Chondrocyte (in vitro differentiated cells): ENCODE measurements around the gene ABCC3. TPM values are rescaled to one million over a fixed set of nuclear protein-coding genes. Genes with fewer than 3 reads are reported as not detected.

Experiments used
- DNase-seq: peaks from one replicate; pipeline ENCODE4 v3.0.0; 2021; ENCODE audit warnings: mixed read lengths, low spot score
- H3K27ac Mint-ChIP-seq: one replicate; pipeline ENCODE4 v1.8.0; 2021; ENCODE audit warnings: mild to moderate bottlenecking, moderate library complexity, mixed read lengths; ENCODE audit not compliant: unreplicated experiment
- H3K27me3 Mint-ChIP-seq: 2 replicates; pipeline ENCODE4 v1.8.0; 2021; ENCODE audit warnings: low read depth, mixed read lengths
- H3K36me3 Mint-ChIP-seq: 2 replicates; pipeline ENCODE4 v1.8.0; 2021; ENCODE audit warnings: low read depth, mixed read lengths
- H3K4me1 Mint-ChIP-seq: 2 replicates; pipeline ENCODE4 v1.8.0; 2021; ENCODE audit warnings: low read depth, mild to moderate bottlenecking, mixed read lengths
- H3K4me3 Mint-ChIP-seq: one replicate; pipeline ENCODE4 v1.8.0; 2021; ENCODE audit warnings: mild to moderate bottlenecking, moderate library complexity, mixed read lengths; ENCODE audit not compliant: unreplicated experiment
- H3K9me3 Mint-ChIP-seq: 2 replicates; pipeline ENCODE4 v1.8.0; 2021; ENCODE audit warnings: low read depth, mixed read lengths
- CTCF ChIP-seq: fragments of 200-600 bp; sonication (generic); IDR thresholded peaks from 2 replicates; pipeline ENCODE4 v1.5.0; 2021; ENCODE audit warnings: antibody characterized with exemption, mild to moderate bottlenecking, moderate library complexity
- long read RNA-seq: library from polyadenylated mRNA; stranded (forward); transcript quantifications from one replicate; pipeline ENCODE4 v2.0.0, GENCODE V29; 2021
- total RNA-seq: library from RNA; stranded (reverse); gene quantifications from 3 replicates; pipeline ENCODE4 v1.2.1, GENCODE V29; 2021

ABCC3 gene
- total RNA-seq = 1.9 to 16.0 TPM (median 2.8 TPM) in 3 replicates
- long read RNA-seq, partial matches to known transcripts = 0 of 4 reads
- long read RNA-seq, other reads (novel, unspliced or antisense) = 1 of 4 reads

- Mint-ChIP-seq H3K36me3 (no peaks in the 10 kb centered on the region), H3K4me3 (peak within 1 kb of the TSS; percentile 44), H3K4me1 (peaks cover 37% of the 10 kb centered on the region), H3K27ac (no peak within 1 kb of the TSS), H3K27me3 (peaks cover 6% of the 10 kb centered on the region), H3K9me3 (no peaks in the 10 kb centered on the region)
- no peak for TF ChIP-seq CTCF
- DNase-seq = no peak
These were observed at the start of gene ABCC3 for GRCh38 chr17:50634224-50634914. TSS of gene ABCC3 (plus strand) at chr17:50634881. CDS start at chr17:50634937, 56 bp downstream.

- Mint-ChIP-seq H3K27me3 (peaks cover 20% of the 10 kb centered on the region), H3K36me3 (no peaks in the 10 kb centered on the region), H3K9me3 (peaks cover 2% of the 10 kb centered on the region), H3K4me3 (no peak overlapping the region), H3K27ac (no peak overlapping the region), H3K4me1 (peaks cover 16% of the 10 kb centered on the region)
- TF ChIP-seq CTCF = no peak
- no peak for DNase-seq
These were observed 49.3 kb upstream of the ABCC3 start for GRCh38 chr17:50585346-50585745.

- TF ChIP-seq CTCF = no peak
- H3K27ac Mint-ChIP-seq = no peak overlapping the region
- no peak overlapping the region for H3K4me3 Mint-ChIP-seq
- peaks cover 16% of the 10 kb centered on the region for H3K4me1 Mint-ChIP-seq
- H3K9me3 Mint-ChIP-seq = peaks cover 2% of the 10 kb centered on the region
- no peak for DNase-seq
- H3K27me3 Mint-ChIP-seq = peaks cover 20% of the 10 kb centered on the region
- no peaks in the 10 kb centered on the region for H3K36me3 Mint-ChIP-seq
These were observed 48.8 kb upstream of the ABCC3 start for GRCh38 chr17:50585891-50586290.

GRCh38 chr17:50586421-50587247, 48.0 kb upstream of the ABCC3 start:
- Mint-ChIP-seq H3K27ac (no peak overlapping the region), H3K27me3 (peaks cover 18% of the 10 kb centered on the region), H3K4me3 (no peak overlapping the region), H3K9me3 (peaks cover 2% of the 10 kb centered on the region), H3K36me3 (no peaks in the 10 kb centered on the region), H3K4me1 (peaks cover 16% of the 10 kb centered on the region)
- no peak for DNase-seq
- no peak for TF ChIP-seq CTCF

- Mint-ChIP-seq H3K4me1 (peaks cover 16% of the 10 kb centered on the region), H3K9me3 (no peaks in the 10 kb centered on the region), H3K4me3 (no peak overlapping the region), H3K27me3 (peaks cover 18% of the 10 kb centered on the region), H3K36me3 (no peaks in the 10 kb centered on the region), H3K27ac (no peak overlapping the region)
- no peak for DNase-seq
- TF ChIP-seq CTCF = no peak
These were observed 47.1 kb upstream of the ABCC3 start for GRCh38 chr17:50587571-50587970.
